Measurements from ENCODE around the gene WNT11. TPM values are rescaled to one million over a fixed set of nuclear protein-coding genes. Genes with fewer than 3 reads are reported as not detected.

The WNT11 gene
- total RNA-seq, 2 experiments from 2014 or later = 0.30 to 1.2 TPM

- Histone ChIP-seq H3K4me1 (ENCODE audit: insufficient read depth, low read length) (no peaks in the 10 kb centered on the region), H3K9me3 (ENCODE audit: control insufficient read depth in 1 of 2, insufficient read depth in 1 of 2, low read length in 2 of 2) (no peaks in the 10 kb centered on the region), H3K4me3 (ENCODE audit: low read length) (no peak overlapping the region), H3K27me3 (ENCODE audit: control insufficient read depth in 1 of 2, insufficient read depth in 2 of 2, low read length in 2 of 2) (no peaks in the 10 kb centered on the region), H3K27ac (ENCODE audit: low read depth in 1 of 2, low read length in 2 of 2) (no peak overlapping the region), H3K36me3 (ENCODE audit: insufficient read depth, low read length) (no peaks in the 10 kb centered on the region)
- no peak overlapping the region for H3K4me3 Mint-ChIP-seq
- DNase-seq (no peak), ATAC-seq (ENCODE audit: poor library complexity) (no peak)
- H3K27ac Mint-ChIP-seq = no peak overlapping the region
- ChIA-PET POLR2A (no interaction called here), CTCF (interaction anchor here (1.0 kb wide), 1 partner anchor 133 kb away, joined by 3 read pairs; no protein-coding TSS in a partner anchor)
- intact Hi-C loops (cut with DNase I, micrococcal nuclease) = no loop called here
- no peaks in the 10 kb centered on the region for H3K27me3 Mint-ChIP-seq
- TF ChIP-seq CTCF (IDR thresholded peaks at IDR 0.05) = no peak
- H3K36me3 Mint-ChIP-seq (ENCODE audit: low read depth) = no peaks in the 10 kb centered on the region
- no peaks in the 10 kb centered on the region for H3K4me1 Mint-ChIP-seq (ENCODE audit: low read depth)
- no peaks in the 10 kb centered on the region for H3K9me3 Mint-ChIP-seq
These were observed 20.8 kb downstream of the WNT11 start for GRCh38 chr11:76185511-76185910.

GRCh38 chr11:76184551-76184993, 21.7 kb downstream of the WNT11 start:
- intact Hi-C loops (cut with DNase I, micrococcal nuclease) = no loop called here
- H3K27me3 Mint-ChIP-seq = no peaks in the 10 kb centered on the region
- POLR2A ChIA-PET = no interaction called here
- DNase-seq = no peak
- H3K9me3 ChIP-seq (ENCODE audit: control insufficient read depth in 1 of 2, insufficient read depth in 1 of 2, low read length in 2 of 2) = no peaks in the 10 kb centered on the region
- H3K9me3 Mint-ChIP-seq = no peaks in the 10 kb centered on the region
- TF ChIP-seq CTCF (IDR thresholded peaks at IDR 0.05) = no peak
- no peak overlapping the region for H3K27ac ChIP-seq (ENCODE audit: low read depth in 1 of 2, low read length in 2 of 2)
- no peak overlapping the region for H3K4me3 ChIP-seq (ENCODE audit: low read length)
- CTCF ChIA-PET = no interaction called here
- H3K27ac Mint-ChIP-seq = no peak overlapping the region
- H3K4me1 ChIP-seq (ENCODE audit: insufficient read depth, low read length) = no peaks in the 10 kb centered on the region
- H3K36me3 Mint-ChIP-seq (ENCODE audit: low read depth) = no peaks in the 10 kb centered on the region
- no peak for ATAC-seq (ENCODE audit: poor library complexity)
- no peaks in the 10 kb centered on the region for H3K4me1 Mint-ChIP-seq (ENCODE audit: low read depth)
- no peak overlapping the region for H3K4me3 Mint-ChIP-seq
- H3K36me3 ChIP-seq (ENCODE audit: insufficient read depth, low read length) = no peaks in the 10 kb centered on the region
- H3K27me3 ChIP-seq (ENCODE audit: control insufficient read depth in 1 of 2, insufficient read depth in 2 of 2, low read length in 2 of 2) = no peaks in the 10 kb centered on the region

GRCh38 chr11:76181371-76181770, 24.9 kb downstream of the WNT11 start:
- TF ChIP-seq CTCF (IDR thresholded peaks at IDR 0.05) = no peak
- Mint-ChIP-seq H3K9me3 (no peaks in the 10 kb centered on the region), H3K4me1 (ENCODE audit: low read depth) (no peaks in the 10 kb centered on the region), H3K4me3 (no peak overlapping the region), H3K27ac (no peak overlapping the region), H3K27me3 (no peaks in the 10 kb centered on the region), H3K36me3 (ENCODE audit: low read depth) (no peaks in the 10 kb centered on the region)
- ChIA-PET POLR2A (no interaction called here), CTCF (no interaction called here)
- H3K4me3 ChIP-seq (ENCODE audit: low read length) = no peak overlapping the region
- no peak overlapping the region for H3K27ac ChIP-seq (ENCODE audit: low read depth in 1 of 2, low read length in 2 of 2)
- intact Hi-C loops (cut with DNase I, micrococcal nuclease) = no loop called here
- DNase-seq (no peak), ATAC-seq (ENCODE audit: poor library complexity) (no peak)
- H3K9me3 ChIP-seq (ENCODE audit: control insufficient read depth in 1 of 2, insufficient read depth in 1 of 2, low read length in 2 of 2) = no peaks in the 10 kb centered on the region
- H3K27me3 ChIP-seq (ENCODE audit: control insufficient read depth in 1 of 2, insufficient read depth in 2 of 2, low read length in 2 of 2) = no peaks in the 10 kb centered on the region
- no peaks in the 10 kb centered on the region for H3K36me3 ChIP-seq (ENCODE audit: insufficient read depth, low read length)
- H3K4me1 ChIP-seq (ENCODE audit: insufficient read depth, low read length) = no peaks in the 10 kb centered on the region

All from CD4-positive, alpha-beta T cell (primary cell).